GM12874 (cell line): ENCODE data around the gene TEDC2.

Experiments
- CTCF ChIP-seq: IDR thresholded peaks from 2 replicates; pipeline ENCODE4 v1.5.1; 2011; ENCODE audit warnings: low read depth, mild to moderate bottlenecking, control low read depth, low read length, moderate library complexity; ENCODE audit not compliant: insufficient read depth

The TEDC2 gene

GRCh38 chr16:2496223-2497115, 36.6 kb downstream of the TEDC2 start:
- no peak for TF ChIP-seq CTCF

GRCh38 chr16:2497116-2497630, 37.3 kb downstream of the TEDC2 start:
- no peak for TF ChIP-seq CTCF

GRCh38 chr16:2497695-2498484, 38.0 kb downstream of the TEDC2 start:
- TF ChIP-seq CTCF: no peak

- no peak for TF ChIP-seq CTCF
Observed at GRCh38 chr16:2498531-2499253, 38.8 kb downstream of the TEDC2 start.

- no peak for TF ChIP-seq CTCF
Observed at GRCh38 chr16:2499454-2499853, 39.5 kb downstream of the TEDC2 start.

- no peak for TF ChIP-seq CTCF
Observed at GRCh38 chr16:2499890-2500429, 40.1 kb downstream of the TEDC2 start.
